Measurements from ENCODE around the gene DHRS9. TPM values are rescaled to one million over a fixed set of nuclear protein-coding genes. Genes with fewer than 3 reads are reported as not detected.

Gene DHRS9
- total RNA-seq, 1 experiment from 2014 or later, result 0.21 TPM

DNA sequence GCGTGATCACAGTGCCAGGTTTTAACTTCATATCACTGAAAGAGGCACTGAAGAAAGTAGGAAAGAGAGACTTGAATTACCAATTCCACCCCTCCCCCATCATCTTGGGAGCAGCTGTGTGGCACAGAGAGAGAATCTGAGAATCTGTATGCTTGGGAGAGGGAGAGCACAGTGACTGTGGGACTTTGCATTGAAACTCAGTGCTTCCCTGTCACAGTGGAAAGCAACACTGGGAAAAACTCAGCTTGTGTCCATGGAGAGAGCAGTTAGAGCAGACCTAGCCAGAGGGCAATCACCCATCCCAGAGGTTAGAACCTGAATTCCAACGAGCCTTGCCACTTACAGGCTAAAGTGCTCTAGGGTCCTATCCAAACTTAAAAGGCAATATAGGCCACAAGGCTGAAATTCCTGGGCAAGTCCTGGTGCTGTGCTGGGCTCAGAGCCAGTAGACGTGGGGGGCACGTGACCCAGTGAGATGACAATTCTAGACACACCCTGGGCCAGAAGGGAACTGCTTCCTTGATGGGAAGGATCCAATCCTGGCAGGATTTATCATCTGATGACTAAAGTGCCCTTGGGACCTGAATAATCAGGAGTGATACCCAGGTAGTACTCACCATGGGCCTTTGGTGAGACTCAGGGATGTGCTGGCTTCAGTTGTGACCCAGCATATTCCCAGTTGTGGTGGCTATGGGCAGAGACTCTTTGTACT is 22.8 kb upstream of the DHRS9 start:
- Histone ChIP-seq H3K4me3 (ENCODE audit: low read depth in 2 of 2, low read length in 2 of 2) (no peak overlapping the region), H3K9me3 (ENCODE audit: control insufficient read depth, insufficient read depth, low read depth, low read length) (0 out of 2 replicates have a peak, but pooled peaks cover 4% of the 10 kb centered on the region), H3K27me3 (ENCODE audit: control insufficient read depth, insufficient read depth, low read length) (no peaks in the 10 kb centered on the region), H3K36me3 (ENCODE audit: control insufficient read depth, insufficient read depth, low read length) (no peaks in the 10 kb centered on the region), H3K4me1 (ENCODE audit: control insufficient read depth, insufficient read depth, low read length) (no peaks in the 10 kb centered on the region), H3K27ac (ENCODE audit: low read length) (no peak overlapping the region)
- CTCF ChIA-PET, result no interaction called here
- no peak for ATAC-seq
- POLR2A ChIA-PET, result no interaction called here
- no TSS peak for BruUV-seq (replicated peaks)
- in situ Hi-C loops (cut with HindIII; ENCODE audit: low pct_unique_long_range_greater_than_20kb, low sequenced_read_pairs) (no loop called here), intact Hi-C loops (cut with micrococcal nuclease; ENCODE audit: unreplicated experiment) (no loop called here)
- no peak for TF ChIP-seq POLR2AphosphoS5 (IDR thresholded peaks at IDR 0.05; ENCODE audit: low read depth, low read length)
- TF ChIP-seq TCF7L2 (IDR thresholded peaks at IDR 0.05; ENCODE audit: low read depth, low read length), result no peak
- TF ChIP-seq, protein P1, sequence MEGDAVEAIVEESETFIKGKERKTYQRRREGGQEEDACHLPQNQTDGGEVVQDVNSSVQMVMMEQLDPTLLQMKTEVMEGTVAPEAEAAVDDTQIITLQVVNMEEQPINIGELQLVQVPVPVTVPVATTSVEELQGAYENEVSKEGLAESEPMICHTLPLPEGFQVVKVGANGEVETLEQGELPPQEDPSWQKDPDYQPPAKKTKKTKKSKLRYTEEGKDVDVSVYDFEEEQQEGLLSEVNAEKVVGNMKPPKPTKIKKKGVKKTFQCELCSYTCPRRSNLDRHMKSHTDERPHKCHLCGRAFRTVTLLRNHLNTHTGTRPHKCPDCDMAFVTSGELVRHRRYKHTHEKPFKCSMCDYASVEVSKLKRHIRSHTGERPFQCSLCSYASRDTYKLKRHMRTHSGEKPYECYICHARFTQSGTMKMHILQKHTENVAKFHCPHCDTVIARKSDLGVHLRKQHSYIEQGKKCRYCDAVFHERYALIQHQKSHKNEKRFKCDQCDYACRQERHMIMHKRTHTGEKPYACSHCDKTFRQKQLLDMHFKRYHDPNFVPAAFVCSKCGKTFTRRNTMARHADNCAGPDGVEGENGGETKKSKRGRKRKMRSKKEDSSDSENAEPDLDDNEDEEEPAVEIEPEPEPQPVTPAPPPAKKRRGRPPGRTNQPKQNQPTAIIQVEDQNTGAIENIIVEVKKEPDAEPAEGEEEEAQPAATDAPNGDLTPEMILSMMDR (IDR thresholded peaks at IDR 0.05), result no peak
- TF ChIP-seq, protein P2, sequence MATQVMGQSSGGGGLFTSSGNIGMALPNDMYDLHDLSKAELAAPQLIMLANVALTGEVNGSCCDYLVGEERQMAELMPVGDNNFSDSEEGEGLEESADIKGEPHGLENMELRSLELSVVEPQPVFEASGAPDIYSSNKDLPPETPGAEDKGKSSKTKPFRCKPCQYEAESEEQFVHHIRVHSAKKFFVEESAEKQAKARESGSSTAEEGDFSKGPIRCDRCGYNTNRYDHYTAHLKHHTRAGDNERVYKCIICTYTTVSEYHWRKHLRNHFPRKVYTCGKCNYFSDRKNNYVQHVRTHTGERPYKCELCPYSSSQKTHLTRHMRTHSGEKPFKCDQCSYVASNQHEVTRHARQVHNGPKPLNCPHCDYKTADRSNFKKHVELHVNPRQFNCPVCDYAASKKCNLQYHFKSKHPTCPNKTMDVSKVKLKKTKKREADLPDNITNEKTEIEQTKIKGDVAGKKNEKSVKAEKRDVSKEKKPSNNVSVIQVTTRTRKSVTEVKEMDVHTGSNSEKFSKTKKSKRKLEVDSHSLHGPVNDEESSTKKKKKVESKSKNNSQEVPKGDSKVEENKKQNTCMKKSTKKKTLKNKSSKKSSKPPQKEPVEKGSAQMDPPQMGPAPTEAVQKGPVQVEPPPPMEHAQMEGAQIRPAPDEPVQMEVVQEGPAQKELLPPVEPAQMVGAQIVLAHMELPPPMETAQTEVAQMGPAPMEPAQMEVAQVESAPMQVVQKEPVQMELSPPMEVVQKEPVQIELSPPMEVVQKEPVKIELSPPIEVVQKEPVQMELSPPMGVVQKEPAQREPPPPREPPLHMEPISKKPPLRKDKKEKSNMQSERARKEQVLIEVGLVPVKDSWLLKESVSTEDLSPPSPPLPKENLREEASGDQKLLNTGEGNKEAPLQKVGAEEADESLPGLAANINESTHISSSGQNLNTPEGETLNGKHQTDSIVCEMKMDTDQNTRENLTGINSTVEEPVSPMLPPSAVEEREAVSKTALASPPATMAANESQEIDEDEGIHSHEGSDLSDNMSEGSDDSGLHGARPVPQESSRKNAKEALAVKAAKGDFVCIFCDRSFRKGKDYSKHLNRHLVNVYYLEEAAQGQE (IDR thresholded peaks at IDR 0.05; ENCODE audit: insufficient read depth in 1 of 2, low read depth in 2 of 2, low read length in 1 of 2), result no peak
- no peak for TF ChIP-seq SIN3A (IDR thresholded peaks at IDR 0.05; ENCODE audit: borderline replicate concordance, insufficient read depth, low read depth, low read length)
- DNase-seq (ENCODE audit: low read depth, low spot score), result no peak

DNA sequence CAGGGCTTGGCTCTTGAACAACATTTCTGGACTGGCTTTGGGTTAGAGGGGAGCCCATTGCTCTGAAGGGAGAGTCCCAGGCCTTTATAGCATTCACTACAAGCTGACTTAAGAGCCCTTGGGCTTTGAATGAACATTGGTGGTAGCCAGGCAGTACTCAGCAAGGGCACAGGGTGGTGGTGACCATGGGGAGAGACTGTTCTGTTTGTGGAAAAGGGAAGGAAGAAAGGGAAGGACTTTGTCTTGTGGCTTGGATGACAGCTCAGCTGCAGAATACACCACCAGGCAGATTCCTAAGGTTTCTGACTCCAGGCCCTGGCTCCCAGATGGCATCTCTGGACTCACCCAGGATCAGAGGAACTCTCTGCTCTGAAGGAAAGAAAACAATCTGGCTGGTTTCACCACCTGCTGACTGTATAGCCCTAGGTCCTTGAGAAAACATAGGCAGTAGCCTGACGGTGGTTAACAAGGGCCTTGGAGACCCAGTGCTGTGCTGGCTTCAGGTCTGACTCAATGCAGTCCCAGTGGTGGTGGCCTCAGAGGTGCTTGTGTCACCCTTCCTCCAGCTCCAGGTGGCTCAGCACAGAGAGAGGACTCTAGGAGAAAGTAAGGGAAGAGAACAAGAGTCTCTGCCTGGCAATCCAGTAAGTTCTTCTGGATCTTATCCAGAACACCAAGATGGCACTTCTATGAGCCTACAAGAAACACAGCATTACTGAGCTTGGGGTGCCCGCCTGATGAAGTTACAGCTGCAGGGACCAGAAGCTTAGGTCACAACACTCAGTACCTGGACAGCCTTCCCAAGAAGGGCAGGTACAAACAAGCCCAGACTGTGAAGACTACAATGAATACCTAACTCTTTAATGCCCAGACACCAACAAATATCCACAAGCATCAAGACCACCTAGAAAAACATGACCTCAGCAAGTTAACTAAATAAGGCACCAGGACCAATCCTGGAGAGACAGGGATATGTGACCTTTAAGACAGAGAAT is 21.8 kb upstream of the DHRS9 start:
- no peak for DNase-seq (ENCODE audit: low read depth, low spot score)
- H3K36me3 ChIP-seq (ENCODE audit: control insufficient read depth, insufficient read depth, low read length), result no peaks in the 10 kb centered on the region
- intact Hi-C loops (cut with micrococcal nuclease; ENCODE audit: unreplicated experiment), result no loop called here
- 0 out of 2 replicates have a peak, but pooled peaks cover 4% of the 10 kb centered on the region for H3K9me3 ChIP-seq (ENCODE audit: control insufficient read depth, insufficient read depth, low read depth, low read length)
- no peaks in the 10 kb centered on the region for H3K4me1 ChIP-seq (ENCODE audit: control insufficient read depth, insufficient read depth, low read length)
- ATAC-seq, result no peak
- ChIA-PET POLR2A (no interaction called here), CTCF (no interaction called here)
- no peak overlapping the region for H3K4me3 ChIP-seq (ENCODE audit: low read depth in 2 of 2, low read length in 2 of 2)
- H3K27ac ChIP-seq (ENCODE audit: low read length), result no peak overlapping the region
- in situ Hi-C loops (cut with HindIII; ENCODE audit: low pct_unique_long_range_greater_than_20kb, low sequenced_read_pairs), result no loop called here
- no peak for TF ChIP-seq TCF7L2 (IDR thresholded peaks at IDR 0.05; ENCODE audit: low read depth, low read length)
- no peak for TF ChIP-seq POLR2AphosphoS5 (IDR thresholded peaks at IDR 0.05; ENCODE audit: low read depth, low read length)
- TF ChIP-seq, protein P2 (IDR thresholded peaks at IDR 0.05; ENCODE audit: insufficient read depth in 1 of 2, low read depth in 2 of 2, low read length in 1 of 2), result no peak
- no TSS peak for BruUV-seq (replicated peaks)
- no peaks in the 10 kb centered on the region for H3K27me3 ChIP-seq (ENCODE audit: control insufficient read depth, insufficient read depth, low read length)
